Epithelial cell of proximal tubule (primary cell): ENCODE data around the gene ZSWIM3. TPM values are rescaled to one million over a fixed set of nuclear protein-coding genes. Genes with fewer than 3 reads are reported as not detected.
"Not testable (repeated sequence)": the region's sequence is repeated elsewhere in the genome, so short reads cannot be mapped to it uniquely, and the experiment has no call there.

Experiments used
- DNase-seq: peaks from one replicate; pipeline ENCODE4 v3.0.0-alpha.2; 2011; ENCODE audit warnings: low read depth
- H3K4me3 ChIP-seq: 2 replicates; pipeline ENCODE4 v1.5.1; 2011; ENCODE audit warnings: low read depth, mild to moderate bottlenecking, low read length
- total RNA-seq: library from RNA; depleted of rRNA; stranded (reverse); fragments of >200 nt; gene quantifications from 2 replicates; pipeline ENCODE4 v1.2.3, GENCODE V29; 2015
- TF ChIP-seq, protein P1 (sequence below): conservative IDR thresholded peaks from 2 replicates; pipeline ENCODE4 v1.5.1; 2012; ENCODE audit warnings: low read depth, mild to moderate bottlenecking, low read length

The ZSWIM3 gene
- total RNA-seq, 1 donor from 2014 or later = 1.2 TPM

- no peak overlapping the region for H3K4me3 ChIP-seq
- no peak for DNase-seq
- TF ChIP-seq, protein P1, sequence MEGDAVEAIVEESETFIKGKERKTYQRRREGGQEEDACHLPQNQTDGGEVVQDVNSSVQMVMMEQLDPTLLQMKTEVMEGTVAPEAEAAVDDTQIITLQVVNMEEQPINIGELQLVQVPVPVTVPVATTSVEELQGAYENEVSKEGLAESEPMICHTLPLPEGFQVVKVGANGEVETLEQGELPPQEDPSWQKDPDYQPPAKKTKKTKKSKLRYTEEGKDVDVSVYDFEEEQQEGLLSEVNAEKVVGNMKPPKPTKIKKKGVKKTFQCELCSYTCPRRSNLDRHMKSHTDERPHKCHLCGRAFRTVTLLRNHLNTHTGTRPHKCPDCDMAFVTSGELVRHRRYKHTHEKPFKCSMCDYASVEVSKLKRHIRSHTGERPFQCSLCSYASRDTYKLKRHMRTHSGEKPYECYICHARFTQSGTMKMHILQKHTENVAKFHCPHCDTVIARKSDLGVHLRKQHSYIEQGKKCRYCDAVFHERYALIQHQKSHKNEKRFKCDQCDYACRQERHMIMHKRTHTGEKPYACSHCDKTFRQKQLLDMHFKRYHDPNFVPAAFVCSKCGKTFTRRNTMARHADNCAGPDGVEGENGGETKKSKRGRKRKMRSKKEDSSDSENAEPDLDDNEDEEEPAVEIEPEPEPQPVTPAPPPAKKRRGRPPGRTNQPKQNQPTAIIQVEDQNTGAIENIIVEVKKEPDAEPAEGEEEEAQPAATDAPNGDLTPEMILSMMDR = no peak
Measured at GRCh38 chr20:45867819-45868176, 10.4 kb downstream of the ZSWIM3 start.

DNA sequence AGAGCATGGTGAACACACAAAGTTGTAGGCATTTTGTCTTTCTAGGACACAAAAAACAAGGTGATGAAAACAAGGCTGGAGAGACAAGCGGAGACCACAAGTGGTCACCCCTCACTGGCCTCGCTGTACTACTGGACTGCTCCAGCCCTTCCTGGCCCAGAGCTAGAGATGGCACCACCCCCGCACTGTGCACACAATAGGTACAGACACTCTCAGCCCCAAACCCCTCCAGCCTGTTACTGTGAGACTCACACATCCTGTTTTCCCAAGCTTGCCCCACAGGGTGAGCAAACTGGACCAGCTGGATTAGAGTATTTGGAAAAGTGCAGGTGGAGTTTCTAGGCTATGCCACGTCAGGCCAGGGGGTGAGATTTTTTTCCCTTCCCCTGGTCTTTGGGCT is 15.2 kb downstream of the ZSWIM3 start:
- no peak for DNase-seq
- TF ChIP-seq, protein P1 = no peak

GRCh38 chr20:45873409-45874103 is 16.1 kb downstream of the ZSWIM3 start:
- TF ChIP-seq, protein P1 = no peak
- DNase-seq = no peak
- H3K4me3 ChIP-seq = no peak overlapping the region

More for the DNA sequence above, 15.2 kb downstream of the ZSWIM3 start:
- H3K4me3 ChIP-seq = no peak overlapping the region

DNA sequence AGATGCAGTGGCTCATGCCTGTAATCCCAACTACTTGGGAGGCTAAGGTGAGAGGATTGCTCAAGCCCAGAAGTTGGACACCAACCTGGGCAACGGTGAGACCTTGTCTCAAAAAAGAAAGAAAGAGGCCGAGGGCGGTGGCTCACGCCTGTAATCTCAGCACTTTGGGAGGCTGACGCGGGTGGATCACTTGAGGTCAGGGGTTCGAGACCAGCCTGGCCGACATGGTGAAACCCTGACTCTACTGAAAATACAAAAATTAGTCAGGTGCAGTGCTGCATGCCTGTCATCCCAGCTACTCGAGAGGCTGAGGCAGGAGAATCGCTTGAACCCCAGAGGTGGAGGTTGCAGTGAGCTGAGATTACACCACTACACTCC is 16.7 kb downstream of the ZSWIM3 start:
- not testable (repeated sequence) for DNase-seq

GRCh38 chr20:45874576-45874975 is 17.2 kb downstream of the ZSWIM3 start:
- DNase-seq = no peak
- TF ChIP-seq, protein P1 = no peak
- no peak overlapping the region for H3K4me3 ChIP-seq

More for the DNA sequence above, 16.7 kb downstream of the ZSWIM3 start:
- not testable (repeated sequence) for H3K4me3 ChIP-seq

GRCh38 chr20:45878076-45878761 is 20.8 kb downstream of the ZSWIM3 start:
- H3K4me3 ChIP-seq = no peak overlapping the region
- DNase-seq = no peak
- TF ChIP-seq, protein P1 = no peak

DNA sequence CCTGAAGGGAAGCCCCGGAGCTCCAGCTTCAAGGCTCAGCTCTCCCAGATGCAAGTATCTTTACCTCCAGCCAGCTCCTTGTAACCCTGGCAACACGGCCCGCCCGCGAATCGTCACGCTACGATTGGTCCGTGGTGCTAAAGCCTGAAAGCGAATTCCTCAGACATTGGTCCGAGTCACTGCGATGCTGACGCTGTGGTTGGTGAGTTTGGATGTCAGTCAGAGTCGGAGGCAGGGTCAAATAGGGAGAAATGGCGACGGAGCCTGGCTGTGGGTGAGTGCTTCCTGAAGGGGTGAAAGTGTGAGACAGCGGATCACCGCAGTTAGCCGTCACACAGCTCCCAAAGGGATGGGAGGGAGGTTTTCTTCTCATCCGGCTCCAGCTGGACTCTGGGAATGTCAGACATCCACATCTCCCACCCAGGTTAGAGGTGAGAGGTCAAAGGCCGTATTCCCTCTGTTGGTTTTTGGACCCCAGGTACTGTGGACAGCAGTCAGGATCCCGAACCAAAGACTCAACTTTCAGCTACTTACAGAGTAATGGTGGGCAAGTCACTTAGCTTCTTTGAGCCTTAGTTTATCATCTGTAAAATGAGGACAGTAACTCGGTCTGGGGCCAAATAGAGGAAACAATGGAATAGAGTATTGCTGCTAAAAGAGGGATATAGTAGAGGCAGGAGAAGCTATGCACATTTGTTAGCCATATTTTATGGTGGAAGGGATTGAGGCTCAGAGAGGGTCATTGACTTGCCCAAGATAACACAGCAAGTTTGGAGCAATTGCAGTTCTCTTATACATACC is 23.8 kb downstream of the ZSWIM3 start, which contains the start of gene ZSWIM1:
TSS of gene ZSWIM1 (plus strand) at position 240 of the 801 bp plus-strand sequence. CDS start 1,366 bp downstream, outside the sequence.
- peak; percentile 87 for DNase-seq
- TF ChIP-seq, protein P1 = no peak
- H3K4me3 ChIP-seq = peak within 1 kb of the TSS; percentile 78
